ENCODE data around the gene CSH1.
"Not testable (repeated sequence)": the region's sequence is repeated elsewhere in the genome, so short reads cannot be mapped to it uniquely, and the experiment has no call there.

CSH1 gene

GRCh38 chr17:63928172-63928666 is 31.8 kb upstream of the CSH1 start:
- no peak for DNase-seq

- DNase-seq: no peak
Measured at GRCh38 chr17:63927464-63928171, 31.2 kb upstream of the CSH1 start.

- DNase-seq: no peak
Measured at GRCh38 chr17:63926164-63926563, 29.8 kb upstream of the CSH1 start.

- DNase-seq: no peak
Measured at GRCh38 chr17:63925615-63926014, 29.2 kb upstream of the CSH1 start.

- not testable (repeated sequence) for DNase-seq
Measured at GRCh38 chr17:63922402-63922801, 26.0 kb upstream of the CSH1 start.

GRCh38 chr17:63920779-63921178 is 24.4 kb upstream of the CSH1 start:
- DNase-seq: not testable (repeated sequence)

- DNase-seq: not testable (repeated sequence)
Measured at GRCh38 chr17:63920050-63920449, 23.7 kb upstream of the CSH1 start.

- DNase-seq: peak; percentile 75
Measured at GRCh38 chr17:63919311-63919723, 22.9 kb upstream of the CSH1 start.

- not testable (repeated sequence) for DNase-seq
Measured at GRCh38 chr17:63918789-63919305, 22.5 kb upstream of the CSH1 start, which contains the start of gene GH1. Gene GH1 (minus strand): TSS chr17:63918839. CDS start chr17:63918776, 63 bp downstream.

GRCh38 chr17:63918305-63918704 is 21.9 kb upstream of the CSH1 start:
- no peak for DNase-seq

- no peak for DNase-seq
Measured at GRCh38 chr17:63917646-63918045, 21.3 kb upstream of the CSH1 start.

- not testable (repeated sequence) for DNase-seq
Measured at GRCh38 chr17:63917206-63917605, 20.8 kb upstream of the CSH1 start.

GRCh38 chr17:63916566-63917185 is 20.3 kb upstream of the CSH1 start:
- no peak for DNase-seq

GRCh38 chr17:63915753-63916152 is 19.4 kb upstream of the CSH1 start:
- DNase-seq: peak; percentile 26

- DNase-seq: no peak
Measured at GRCh38 chr17:63914471-63914870, 18.1 kb upstream of the CSH1 start.

- peak; percentile 56 for DNase-seq
Measured at GRCh38 chr17:63911657-63912100, 15.3 kb upstream of the CSH1 start.

GRCh38 chr17:63911041-63911635 is 14.8 kb upstream of the CSH1 start, which contains the start of gene CSHL1:
Gene CSHL1 (minus strand): TSS chr17:63911258. CDS start chr17:63911196, 62 bp downstream.
- DNase-seq: no peak

- DNase-seq: no peak
Measured at GRCh38 chr17:63910096-63910495, 13.7 kb upstream of the CSH1 start.

- not testable (repeated sequence) for DNase-seq
Measured at GRCh38 chr17:63909586-63909985, 13.2 kb upstream of the CSH1 start.

GRCh38 chr17:63907161-63907778 is 10.9 kb upstream of the CSH1 start:
- peak; percentile 40 for DNase-seq

GRCh38 chr17:63904796-63905195 is 8.4 kb upstream of the CSH1 start:
- not testable (repeated sequence) for DNase-seq

GRCh38 chr17:63903787-63904201 is 7.4 kb upstream of the CSH1 start:
- DNase-seq: not testable (repeated sequence)

- DNase-seq: not testable (repeated sequence)
Measured at GRCh38 chr17:63901971-63902370, 5.6 kb upstream of the CSH1 start.
